ENCODE measurements around the gene NOXRED1.

The NOXRED1 gene

DNA sequence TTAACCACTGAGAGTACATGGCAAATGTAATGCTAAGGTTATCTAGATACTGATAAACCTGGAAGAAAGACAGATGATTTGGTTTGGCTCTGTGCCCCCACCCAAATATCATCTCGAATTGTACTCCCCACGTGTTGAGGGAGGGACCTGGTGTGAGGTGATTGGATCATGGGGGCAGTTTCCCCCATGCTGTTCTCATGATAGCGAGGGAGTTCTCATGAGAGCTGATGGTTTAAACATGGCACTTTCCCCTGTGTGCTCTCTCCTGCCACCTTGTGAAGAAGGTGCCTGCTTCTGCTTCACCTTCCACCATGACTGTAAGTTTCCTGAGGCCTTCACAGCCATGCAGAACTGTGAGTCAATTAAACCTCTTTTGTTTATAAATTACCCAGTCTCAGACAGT is 14.2 kb downstream of the NOXRED1 start:
- FAIRE-seq (no peak), DNase-seq (ENCODE audit: low spot score) (no peak)

DNA sequence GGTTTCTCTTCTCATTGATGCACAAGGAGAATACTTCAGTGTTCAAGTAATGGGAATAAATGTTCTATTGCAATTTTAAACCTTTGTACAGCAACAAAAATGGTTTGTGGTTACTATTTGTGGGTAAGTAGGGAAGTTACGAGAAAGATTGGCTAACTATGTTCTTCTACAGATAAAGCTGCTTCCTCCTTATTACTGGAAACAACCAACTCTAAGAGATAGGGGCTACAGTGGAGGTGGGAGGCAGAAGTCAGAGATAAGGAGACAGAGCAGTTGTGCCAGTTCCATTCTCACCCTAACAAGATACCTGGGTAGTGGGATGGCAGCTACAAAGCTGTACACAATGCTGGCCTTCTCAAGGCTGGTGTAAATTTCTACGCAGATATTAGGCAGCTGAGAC is 16.2 kb downstream of the NOXRED1 start:
- DNase-seq (ENCODE audit: low spot score) (no peak), FAIRE-seq (no peak)

DNA sequence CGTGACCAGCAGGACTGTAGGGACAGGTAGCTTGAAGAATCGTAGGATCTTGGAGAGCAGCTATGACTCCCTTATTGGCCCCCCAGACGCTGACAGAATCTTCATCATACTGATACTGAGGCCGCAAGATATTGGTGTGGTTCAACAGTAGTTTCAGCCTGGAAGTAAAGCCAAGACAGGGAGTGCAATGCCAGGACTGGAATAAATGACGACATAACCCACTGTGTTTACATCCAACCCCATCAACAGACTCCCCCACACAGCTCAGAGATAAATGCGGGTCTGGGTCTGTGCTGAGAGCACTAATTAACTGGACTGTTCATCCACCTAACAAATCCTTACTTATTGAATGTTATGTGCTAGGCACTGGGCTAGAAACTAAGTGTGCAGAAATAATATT is 16.6 kb downstream of the NOXRED1 start:
- DNase-seq (ENCODE audit: low spot score) (no peak), FAIRE-seq (no peak)

DNA sequence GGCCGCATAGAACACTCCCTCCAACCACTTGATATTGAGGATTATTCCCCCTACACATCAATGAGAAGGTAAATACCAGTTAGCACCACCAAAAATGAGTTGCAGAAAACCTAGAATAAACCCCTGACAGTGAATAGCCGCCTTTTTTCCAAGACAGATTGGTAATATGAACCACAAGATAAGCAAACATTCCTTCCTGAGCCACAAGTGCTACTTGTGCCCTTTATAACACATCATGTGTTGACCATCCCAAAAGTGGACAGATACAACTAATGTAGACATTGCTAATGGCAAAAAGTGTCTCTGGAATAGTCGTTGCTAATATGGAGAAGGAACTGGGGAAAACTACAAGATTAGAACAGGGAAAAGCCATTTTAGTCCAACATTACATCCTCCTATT is 17.2 kb downstream of the NOXRED1 start:
- DNase-seq (ENCODE audit: low spot score), result no peak
- FAIRE-seq, result no peak

DNA sequence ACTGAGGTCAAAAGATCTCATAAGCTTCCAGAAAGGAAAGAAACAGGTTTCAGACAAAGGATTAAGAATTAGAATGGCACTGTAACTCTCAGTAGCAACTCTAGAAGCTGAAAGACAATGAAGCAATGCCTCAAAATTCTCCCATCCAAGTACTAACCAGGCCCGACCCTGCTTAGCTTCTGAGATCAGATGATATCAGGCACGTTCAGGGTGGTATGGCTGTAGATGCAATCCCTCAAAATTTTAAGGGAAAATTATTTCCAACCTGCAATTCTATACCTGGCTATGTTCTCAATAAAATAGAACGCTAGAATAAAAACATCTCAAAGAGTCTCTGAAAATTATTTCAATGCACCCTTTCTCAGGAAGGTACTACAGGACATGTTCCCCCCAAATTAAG is 19.6 kb downstream of the NOXRED1 start:
- DNase-seq (ENCODE audit: low spot score) (no peak), FAIRE-seq (no peak)

DNA sequence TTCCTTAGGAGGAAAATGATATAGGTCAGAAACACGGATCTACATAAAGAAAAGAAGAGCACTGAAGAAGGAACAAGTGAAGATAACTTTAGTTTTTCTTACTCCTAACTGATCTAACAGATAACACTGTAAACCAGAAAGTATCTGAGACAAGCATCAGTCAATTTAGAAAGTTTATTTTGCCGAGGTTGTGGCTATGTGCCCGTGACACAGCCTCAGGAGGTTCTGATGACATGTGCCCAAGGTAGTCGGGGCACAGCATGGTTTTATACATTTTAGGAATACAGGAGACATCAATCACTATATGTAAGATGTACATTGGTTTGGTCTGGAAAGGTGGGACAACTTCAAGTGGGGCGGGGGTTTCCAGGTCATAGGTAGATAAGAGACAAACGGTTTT is 23.1 kb downstream of the NOXRED1 start:
- no peak for DNase-seq (ENCODE audit: low spot score)
- FAIRE-seq, result no peak

DNA sequence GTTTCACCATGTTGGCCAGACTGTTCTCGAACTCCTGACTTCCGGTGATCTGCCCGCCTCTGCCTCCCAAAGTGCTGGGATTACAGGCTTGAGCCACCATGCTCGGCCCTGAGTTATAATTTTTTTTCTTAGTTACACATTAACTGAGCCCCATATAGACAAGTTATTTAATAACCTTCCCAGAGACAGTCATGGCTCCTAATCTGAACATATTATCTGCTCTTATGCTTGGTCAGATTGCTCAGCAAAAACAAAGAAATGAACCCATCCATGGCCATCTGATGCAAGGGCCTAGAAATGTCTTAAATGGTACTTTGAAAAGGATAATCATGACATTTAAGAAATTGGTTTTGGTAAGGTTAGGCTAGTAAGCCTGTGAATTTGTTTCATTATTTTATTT is 33.1 kb downstream of the NOXRED1 start:
- DNase-seq (ENCODE audit: low spot score) (no peak), FAIRE-seq (no peak)

DNA sequence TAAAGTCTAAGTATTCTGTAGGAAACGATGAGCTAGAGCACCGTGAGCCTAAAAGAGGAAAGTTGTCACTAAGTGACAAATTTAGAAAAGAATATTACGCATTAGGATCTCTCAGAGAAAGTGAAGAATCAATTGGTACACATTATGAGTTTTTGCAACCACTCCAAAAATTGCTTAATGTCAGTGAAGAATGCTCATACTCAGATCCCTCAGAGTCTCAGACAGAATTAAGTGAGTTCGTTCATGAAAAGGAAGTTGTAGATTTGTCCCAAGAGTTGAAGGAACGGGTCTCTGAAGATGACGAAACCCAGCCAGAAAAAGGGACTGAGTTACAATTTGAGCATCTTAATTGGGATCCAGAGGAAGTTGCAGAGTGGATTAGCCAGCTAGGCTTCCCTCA is 44.6 kb downstream of the NOXRED1 start:
- FAIRE-seq, result no peak
- no peak for DNase-seq (ENCODE audit: low spot score)

DNA sequence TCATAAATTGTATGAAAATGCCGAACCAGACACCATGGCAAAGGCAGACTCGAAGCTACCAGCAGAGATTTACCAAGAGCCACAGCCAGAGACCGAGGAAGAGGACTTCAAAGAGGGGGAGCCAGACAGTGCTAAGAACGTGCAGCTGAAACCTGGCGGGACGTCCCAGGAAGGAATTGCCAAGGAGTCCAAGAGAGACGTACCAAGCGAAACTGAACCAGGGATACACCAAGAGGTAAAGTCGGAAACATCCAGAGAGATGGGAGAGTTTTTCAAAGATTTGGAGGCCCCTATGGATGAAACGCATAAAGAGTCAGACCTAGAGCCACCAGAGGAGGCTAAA is 45.9 kb downstream of the NOXRED1 start:
- no peak for FAIRE-seq
- DNase-seq (ENCODE audit: low spot score), result no peak

DNA sequence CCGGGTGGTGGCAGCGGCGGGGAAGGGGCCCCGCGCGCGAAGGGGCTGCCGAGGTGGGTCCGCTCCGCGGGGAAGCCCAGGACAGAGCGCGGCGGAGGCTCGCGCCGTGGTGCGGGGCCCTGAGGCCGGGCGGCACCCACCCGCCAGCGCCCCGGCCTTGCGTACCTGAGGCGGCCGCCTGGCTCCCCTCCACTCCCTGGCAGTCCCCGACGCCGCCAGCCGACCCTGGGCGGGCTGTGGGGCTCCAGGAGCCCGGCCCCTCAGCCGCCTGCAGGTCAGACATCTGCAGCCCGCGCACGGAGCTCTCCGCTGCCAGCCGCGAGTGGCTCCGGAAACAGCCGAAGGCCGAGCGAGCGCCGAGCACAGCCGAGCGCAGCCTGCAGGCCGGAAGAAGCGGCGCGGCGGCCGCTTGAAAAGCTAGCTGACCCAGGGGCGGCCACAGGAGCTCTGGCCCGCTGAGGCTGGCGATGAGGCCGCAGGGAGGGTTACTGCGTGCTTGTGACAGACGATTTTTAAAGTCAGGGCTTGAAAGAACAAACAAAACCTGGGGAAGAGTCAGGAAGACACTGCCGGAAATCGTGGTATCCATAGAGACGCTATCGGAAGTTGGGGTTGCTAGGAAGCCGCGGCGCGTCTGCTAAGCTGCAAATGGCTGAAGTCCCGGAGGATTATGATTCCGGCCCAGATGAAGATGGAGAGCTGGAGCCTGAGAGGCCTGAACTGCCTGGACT is 46.4 kb downstream of the NOXRED1 start, which contains the start of the genes SAMD15 and TMED8:
Gene SAMD15, plus strand, starts transcription at position 609 of the 731 bp plus-strand sequence. Its CDS starts 40 bp downstream, at position 649.
Gene TMED8, minus strand, starts transcription at position 324 of the 731 bp plus-strand sequence. Its CDS starts 41 bp downstream, at position 283.
- DNase-seq (ENCODE audit: low spot score) (peak; percentile 96), FAIRE-seq (no peak)

DNA sequence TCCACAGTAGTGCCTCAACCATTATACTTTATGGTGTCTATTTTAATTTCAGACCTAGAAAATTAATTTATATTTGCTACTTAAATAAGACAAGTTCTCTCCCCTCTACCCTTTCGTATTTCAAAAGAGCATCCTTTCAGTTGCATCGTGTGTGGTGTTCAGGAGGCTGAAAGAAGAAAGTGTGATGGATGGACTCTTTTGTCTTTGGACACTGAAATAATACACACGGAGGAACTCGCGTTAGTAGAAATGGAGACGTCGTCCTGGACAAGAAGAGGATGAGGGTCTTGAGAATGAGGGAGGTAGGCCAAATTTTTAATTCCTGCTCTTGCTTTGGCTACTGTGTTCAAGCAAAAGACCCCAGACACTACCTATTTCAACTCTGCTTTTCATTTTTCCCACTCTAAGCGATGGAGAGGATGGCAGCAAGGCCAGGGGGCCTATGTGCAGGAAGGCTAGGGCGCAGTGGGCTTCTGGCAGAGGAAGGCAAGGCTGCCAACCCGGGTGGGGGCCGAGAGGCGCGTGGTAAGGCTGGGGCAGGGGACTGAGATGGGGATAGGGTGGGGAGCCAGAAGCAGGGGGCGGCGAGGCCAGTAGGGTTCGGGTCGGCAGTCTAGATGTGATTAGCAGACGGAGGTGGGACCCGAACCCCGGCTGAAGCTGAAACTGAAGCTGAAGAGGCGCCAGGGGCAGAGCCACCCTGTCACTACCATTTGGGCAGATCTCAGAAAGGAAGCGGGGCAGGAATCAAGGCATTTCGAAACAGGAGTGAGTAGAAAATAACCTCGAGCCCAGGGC is 47.2 kb downstream of the NOXRED1 start:
- peak; percentile 45 for DNase-seq (ENCODE audit: low spot score)
- FAIRE-seq, result no peak

DNA sequence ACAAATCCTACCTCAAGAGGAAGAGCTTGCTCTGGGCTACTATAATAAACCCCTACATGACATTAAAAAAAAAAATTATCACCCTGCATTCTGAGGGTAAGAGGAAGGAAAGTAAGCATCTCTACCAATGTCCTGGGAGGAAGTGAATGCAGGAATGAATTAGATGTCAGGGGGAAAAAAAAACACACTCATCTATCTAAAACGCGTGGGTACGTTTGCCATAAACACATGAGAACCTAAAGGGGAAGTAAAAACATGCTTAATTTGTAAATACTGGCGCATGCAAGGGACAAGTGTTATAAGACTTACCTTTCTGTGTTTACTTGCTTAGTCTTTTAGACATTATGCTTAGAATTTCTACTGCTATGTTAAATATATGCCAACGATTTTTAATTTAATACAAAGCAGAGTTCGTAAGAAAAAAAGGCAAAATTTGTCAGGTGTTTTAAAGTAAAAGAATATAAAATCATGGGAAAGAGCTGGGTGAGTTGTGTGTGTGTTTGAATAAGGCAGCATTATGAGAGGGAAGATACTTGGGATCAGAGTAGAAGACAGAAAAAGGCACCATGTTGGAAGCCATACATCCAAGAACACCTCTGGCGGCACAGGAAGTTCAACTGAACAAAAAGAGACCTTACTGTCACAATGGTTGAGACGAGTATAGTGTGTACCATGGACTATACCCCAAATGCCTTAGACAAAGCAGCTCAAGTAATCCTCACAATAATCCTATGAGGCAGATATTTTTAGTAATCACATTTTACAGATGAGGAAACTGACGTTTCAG is 48.0 kb downstream of the NOXRED1 start:
- DNase-seq (ENCODE audit: low spot score), result no peak

DNA sequence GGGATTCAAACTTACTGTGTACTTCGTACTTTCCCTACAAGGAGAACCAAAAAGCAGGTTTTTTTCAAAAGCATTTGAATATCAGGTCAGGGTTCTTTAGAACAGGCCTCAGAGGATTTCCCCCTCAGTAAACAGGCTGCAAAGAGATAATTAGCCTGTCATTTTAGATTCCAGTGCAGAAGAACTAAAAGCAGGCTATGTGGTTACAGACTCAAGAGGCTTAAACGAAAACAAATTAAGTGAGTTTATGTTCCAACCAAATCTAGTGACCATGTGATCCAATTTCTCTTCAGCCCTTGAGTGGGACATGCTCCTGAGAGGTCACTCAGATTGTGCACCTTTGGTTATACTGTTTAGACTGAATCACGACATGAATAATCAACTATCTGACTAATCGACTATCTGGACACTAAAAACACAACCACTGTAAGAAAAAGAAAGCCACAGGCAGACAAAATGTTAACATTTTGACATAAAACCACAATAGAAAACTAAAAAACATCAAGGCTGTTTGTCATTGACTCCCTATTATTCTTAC is 51.0 kb downstream of the NOXRED1 start:
- no peak for DNase-seq (ENCODE audit: low spot score)
- FAIRE-seq, result no peak

More for the DNA sequence above, 48.0 kb downstream of the NOXRED1 start:
- FAIRE-seq, result no peak

DNA sequence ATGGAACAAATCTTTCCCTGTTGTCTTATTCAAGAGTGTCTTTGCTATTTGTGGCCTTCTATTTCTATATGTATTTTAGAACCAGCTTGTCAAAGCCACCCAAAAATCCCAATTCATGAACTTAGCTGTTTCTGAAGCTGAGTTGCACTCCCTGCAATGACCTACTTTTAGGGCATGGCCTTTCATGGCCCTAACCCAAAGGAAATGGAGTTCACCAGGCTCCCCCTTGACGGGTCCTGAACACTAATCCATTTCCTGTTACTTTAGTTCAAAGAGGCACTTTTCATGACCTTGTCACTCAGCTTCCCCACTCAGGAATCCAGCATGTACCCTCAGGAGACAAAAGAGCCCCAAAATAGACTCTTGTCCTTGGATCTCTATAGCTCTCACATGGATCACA is 54.0 kb downstream of the NOXRED1 start:
- DNase-seq (ENCODE audit: low spot score) (no peak), FAIRE-seq (no peak)

DNA sequence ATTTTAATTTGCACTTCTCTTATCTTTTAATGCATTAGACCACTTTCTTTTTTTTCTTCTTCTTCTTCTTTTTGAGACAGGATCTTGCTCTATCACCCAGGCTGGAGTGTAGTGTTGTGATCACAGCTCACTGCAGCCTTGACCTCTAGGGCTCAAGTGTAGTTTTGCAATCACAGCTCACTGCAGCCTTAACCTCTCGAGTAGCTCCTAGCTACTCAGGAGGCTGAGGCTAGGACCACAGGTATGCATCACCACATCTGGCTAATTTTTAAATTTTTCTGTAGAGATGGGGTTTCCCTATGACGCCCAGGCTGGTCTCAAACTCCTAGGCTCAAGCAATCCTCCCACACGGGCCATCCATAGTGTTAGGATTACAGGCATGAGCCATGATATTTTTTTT is 59.2 kb downstream of the NOXRED1 start:
- FAIRE-seq (no peak), DNase-seq (ENCODE audit: low spot score) (no peak)

DNA sequence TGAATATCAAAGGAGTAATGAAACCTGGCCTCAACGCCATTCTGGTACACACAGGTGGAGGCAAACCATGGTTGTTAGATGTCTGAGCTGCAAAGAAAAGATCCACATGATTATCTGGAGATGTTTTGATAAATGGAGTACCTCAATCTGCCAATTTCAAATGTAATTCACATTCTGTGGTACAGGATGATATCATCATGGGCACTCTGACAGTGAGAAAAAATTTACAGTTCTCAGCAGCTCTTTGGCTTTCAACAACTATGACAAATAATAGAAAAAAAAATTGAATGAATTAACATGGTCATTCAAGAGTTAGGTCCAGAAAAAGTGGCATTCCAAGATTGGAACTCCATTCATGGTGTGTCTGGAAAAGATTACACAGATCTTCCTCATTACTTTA is 63.7 kb downstream of the NOXRED1 start:
- no peak for DNase-seq (ENCODE audit: low spot score)
- no peak for FAIRE-seq

DNA sequence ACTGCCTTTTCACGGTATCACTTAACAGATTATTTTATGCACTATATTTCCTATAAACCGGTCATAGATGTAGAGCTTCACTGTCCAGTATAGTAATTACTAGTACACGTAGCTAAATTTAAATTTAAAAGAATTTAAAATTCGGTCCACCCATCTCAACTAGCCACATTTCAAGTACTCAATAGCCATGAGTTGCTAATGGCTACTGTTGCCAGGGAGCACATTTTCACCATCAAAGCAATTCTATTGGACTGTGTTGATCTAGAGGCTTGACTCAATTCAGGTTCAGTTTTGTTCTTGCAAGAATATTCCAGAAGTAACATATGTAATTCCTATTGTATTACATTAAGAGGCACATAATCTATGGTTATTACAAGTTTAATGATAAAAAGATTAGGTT is 66.4 kb downstream of the NOXRED1 start:
- DNase-seq (ENCODE audit: low spot score) (no peak), FAIRE-seq (no peak)

DNA sequence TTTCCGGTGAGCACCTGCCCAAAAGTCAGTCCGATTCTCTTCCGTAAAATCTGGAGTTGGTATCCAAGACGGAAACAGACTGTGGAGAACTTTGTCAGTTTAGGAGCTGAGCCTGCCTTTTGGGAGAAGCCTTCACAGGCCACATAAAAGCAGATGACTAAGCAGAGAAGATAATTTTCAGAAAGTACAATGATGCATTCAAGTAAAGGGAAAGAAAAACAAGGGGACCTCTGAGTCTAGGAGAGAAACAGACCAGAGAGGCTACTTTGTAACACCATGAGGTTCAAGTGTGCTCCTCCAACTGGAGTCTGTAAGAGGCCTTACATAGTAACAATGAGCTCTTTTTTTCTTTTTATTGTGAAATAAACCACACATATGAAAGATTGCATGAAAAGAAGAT is 67.5 kb downstream of the NOXRED1 start:
- no peak for FAIRE-seq
- DNase-seq (ENCODE audit: low spot score), result no peak

DNA sequence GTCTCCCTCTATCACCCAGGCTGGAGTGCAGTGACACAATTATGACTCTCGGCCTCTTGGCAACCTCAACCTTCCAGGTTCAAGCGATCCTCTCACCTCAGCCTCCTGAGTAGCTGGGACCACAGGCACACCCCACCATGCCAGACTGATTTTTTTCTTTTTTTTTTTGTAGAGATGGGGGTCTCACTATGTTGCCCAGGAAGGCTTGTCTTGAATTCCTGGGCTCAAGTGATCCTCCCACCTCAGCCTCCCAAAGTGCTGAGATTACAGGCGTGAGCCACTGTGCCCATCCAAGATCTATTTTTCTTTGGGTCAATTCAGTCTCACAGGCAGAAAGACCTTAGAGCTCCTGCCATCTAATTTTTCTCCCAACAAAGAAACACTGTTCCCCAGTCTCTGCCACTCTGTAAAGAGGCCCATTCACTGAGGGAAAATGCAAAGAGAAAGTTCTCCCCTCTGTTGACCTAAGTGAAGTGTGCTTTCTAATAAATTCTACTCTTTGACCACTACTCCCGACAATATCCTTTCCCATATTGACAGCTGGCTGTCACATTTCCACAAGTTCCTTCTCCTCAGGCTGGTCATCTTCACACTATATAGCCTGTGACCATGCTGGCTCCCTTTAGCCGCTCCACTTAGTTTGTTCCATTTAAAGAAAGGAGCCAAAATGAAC is 69.7 kb downstream of the NOXRED1 start:
- FAIRE-seq (no peak), DNase-seq (ENCODE audit: low spot score) (no peak)

DNA sequence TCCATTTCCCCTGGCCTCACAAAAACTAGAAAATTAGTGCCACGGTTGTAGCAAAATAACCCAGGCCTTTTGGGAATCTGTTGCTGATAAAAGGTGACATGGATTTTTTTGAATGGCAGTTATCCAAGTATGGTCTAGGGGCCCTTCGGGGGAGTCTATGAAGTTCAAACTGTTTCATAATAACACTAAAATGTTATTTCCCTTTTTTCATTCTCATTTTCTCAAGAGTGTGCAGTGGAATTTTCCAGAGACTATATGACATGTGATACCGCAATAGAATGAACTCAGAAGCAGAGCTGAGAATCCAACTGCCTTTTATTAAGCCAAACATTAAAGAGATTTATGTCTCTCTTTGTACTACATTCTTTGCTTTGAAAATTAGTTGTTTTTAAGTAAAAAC is 75.6 kb downstream of the NOXRED1 start:
- DNase-seq (ENCODE audit: low spot score), result no peak
- no peak for FAIRE-seq

DNA sequence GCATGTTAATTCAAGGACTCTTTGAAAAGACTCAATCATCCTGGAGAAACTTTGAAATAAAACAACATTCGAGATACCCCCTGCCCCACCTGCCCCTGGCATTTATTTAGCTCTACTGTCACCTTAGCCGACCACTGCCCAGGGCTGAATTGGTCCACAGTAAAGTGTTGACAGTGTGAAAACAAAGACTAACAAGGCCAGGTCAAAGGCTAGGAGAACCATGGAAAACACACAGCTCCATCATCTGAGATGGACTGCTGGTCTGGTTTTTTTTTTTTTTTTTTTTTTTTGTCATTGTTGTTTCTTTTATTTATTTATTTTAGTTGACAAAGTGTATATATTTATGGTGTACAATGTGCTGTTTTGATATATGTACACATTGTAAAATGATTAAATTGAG is 76.8 kb downstream of the NOXRED1 start:
- FAIRE-seq, result peak; percentile 56
- DNase-seq (ENCODE audit: low spot score), result no peak

Data from urothelium cell line (cell line).